GM19238 (cell line): Measurements from ENCODE around the gene SPRR2G.
"Not testable (repeated sequence)": the region's sequence is repeated elsewhere in the genome, so short reads cannot be mapped to it uniquely, and the experiment has no call there.

Experiments
- DNase-seq: peaks from one replicate; pipeline ENCODE4 v3.0.0; 2011; ENCODE audit warnings: low spot score; ENCODE audit not compliant: insufficient read length

The SPRR2G gene

DNA sequence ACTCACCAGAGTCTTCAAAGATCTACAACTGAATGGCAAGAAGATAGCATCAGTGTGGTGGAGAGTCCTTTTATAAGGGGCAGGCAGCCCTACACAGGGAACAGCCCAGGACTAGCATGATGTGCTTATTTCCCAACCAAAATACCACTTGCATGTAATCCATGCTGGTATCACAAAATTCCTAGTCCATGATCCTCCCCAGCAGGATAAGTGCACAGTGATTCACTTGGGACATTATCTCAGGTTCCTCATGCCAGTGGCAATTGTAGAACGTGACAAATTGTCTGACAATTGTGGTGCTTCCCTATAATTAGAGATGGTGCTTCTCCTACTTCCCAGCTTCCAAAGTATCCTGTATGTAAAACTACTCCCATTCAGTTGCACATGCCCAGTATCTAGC lies at the start of gene SPRR2G:
SPRR2G (minus strand) TSS at position 45 of the 400 bp plus-strand sequence. CDS start 780 bp downstream, outside the sequence.
- DNase-seq, result no peak

DNA sequence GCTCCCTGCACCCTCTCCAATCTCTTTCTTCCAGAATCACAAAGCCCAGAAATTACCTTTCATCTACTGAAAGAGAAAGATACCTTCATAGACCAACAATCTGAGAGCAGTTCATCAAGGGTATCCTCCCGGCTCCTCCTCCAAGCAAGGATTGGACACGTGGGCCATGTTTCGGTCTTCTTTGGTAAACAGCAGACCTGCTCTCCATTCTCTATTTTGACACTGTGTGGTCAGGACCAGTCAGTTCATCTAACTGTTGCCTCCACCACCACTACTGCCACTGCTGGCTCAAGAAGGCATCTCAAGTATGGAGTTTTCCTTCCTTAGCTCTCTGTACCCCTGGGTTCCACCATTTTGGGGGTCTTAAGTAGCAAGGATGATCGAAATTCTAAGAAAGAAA lies 44.5 kb upstream of the SPRR2G start:
- no peak for DNase-seq

DNA sequence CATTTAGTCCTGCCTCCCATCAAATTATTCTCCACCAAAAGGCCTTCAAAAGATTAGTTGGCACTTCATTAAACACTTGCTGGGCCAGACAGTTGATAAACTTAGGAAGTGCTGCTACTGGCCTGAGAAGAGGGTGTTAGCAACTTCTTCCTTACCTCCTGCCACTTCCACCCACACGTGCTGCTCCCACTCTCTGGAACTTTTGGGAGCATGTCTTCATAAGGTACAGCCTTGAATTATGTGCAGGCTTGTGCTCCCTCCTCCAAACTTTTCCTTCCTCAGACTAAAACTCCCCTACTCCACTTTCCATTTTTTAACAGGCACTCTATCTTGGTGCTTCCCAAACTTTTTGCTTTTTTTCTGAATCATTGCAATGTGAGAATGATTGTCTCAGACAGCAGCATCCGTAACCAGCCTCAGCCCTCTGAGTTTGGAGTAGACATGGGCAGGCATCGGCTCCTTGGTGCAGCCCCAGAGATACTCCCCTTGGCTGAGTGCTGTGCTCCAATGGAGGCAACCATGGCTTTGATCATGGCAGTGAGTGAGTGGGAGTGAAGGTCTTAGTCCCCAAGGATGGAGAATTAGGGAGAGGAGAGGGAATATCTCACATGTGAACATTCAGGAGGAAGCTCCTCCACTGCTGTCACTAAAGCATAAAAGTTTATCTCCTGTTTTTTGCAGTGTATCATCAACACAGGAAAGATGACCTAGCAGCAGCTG lies 43.8 kb upstream of the SPRR2G start:
- DNase-seq, result no peak

DNA sequence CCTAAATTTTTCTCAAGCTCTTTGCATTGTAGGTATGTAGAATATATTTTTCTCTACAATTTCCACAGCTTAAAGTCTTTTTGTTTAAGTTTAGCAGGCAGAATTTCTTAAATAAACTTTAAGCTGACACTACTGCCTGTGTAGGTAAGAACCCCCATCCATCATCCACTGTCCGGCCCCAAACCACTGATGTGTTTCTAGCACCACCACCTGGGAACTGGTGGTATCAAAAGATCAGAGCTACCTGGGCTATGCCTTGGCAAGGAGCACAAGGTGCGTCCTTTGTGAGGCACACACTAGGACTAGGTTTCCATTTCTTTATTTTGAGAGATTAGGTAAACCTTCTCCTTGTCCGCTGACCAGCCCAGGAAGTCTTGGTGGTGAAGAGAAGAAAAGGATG lies 42.0 kb upstream of the SPRR2G start:
- no peak for DNase-seq

DNA sequence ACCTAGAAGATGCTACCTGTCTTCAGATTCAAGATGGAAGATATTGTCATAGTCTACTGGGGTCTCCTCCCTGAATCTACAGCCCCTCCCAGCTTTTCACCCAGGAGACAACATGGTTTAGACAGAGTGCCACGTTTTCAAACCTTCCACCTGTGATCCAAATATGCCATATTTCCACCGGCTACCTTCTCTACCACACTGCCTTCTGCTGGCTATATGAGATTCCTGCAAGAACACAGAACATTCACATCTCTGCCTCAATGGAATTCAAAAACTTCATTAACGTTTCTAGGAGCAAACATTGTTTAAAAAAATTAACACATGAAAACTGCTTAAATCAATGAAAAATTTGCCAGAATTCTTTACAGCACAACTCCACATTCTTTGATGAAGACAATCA lies 39.7 kb upstream of the SPRR2G start:
- DNase-seq, result no peak

DNA sequence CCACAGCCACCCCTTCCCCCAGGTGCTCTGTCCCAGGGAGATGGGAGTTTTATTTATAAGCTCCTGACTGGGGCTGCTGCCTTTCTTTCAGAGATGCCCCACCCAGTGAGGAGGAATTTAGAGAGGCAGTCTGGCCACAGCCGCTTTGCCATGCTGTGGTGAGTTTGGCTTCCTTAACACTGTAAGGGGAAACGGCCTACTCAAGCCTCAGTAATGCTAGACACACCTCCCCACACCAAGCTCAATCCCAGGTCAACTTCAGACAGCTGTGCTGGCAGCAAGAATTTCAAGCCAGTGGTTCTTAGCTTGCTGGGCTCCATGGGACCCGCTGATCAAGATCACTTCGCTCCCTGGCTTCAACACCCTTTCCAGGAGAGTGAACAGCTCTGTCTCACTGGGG lies 37.6 kb upstream of the SPRR2G start:
- not testable (repeated sequence) for DNase-seq

DNA sequence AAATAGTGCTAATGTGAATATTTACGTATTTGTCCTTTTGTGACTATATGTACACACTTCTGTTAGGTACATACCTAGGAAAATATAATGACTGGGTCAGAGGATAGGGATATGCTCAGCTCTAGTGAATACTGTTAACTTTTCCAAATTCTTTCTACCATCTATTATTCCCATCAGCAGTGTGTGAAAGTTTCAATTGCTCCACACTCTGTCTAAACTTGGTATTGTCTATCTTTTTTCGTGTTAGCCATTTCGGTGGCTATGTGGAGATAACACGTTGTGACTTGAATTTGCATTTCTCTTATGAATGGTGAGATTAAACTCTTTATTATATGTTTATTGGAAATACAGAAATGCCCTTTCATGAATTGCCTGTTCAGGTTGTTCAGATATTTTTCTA lies 29.9 kb upstream of the SPRR2G start:
- DNase-seq, result no peak

DNA sequence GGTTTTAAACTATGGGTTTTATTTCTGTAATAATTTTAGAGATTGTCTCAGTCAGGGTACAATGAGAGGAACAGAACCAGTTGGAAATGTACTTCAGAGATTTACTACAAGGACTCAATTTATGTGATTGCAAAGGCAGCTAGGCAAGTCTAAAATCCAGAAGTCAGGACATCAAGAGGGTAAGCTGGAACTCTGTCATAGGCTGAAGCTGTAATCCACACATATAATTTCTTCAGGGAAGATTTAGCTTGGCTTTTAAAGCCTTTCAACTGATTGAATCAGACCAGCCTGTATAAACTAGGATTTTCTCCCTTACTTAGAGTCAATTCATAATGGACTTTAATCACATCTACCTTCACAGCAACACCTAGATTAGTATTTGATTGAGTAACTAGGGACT lies 28.2 kb upstream of the SPRR2G start:
- no peak for DNase-seq

DNA sequence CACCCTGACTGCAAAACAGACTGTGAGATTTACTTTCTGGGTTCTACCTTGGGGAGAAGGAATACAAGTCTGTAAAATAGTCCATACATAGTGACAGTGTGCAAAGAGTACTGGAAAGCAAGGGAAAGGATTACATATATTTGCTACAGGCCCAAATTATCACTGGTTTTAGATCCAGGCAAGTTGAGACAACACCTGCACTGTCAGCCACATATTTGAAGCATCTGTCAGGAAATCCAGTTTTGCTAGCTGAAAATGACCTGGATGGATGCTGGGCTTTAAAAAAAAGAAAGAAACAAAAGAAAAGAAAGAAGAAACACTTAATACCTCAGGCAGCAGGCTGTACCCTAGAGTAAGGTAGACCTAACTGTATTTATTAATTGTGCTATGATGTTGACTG lies 23.9 kb upstream of the SPRR2G start:
- DNase-seq, result no peak

DNA sequence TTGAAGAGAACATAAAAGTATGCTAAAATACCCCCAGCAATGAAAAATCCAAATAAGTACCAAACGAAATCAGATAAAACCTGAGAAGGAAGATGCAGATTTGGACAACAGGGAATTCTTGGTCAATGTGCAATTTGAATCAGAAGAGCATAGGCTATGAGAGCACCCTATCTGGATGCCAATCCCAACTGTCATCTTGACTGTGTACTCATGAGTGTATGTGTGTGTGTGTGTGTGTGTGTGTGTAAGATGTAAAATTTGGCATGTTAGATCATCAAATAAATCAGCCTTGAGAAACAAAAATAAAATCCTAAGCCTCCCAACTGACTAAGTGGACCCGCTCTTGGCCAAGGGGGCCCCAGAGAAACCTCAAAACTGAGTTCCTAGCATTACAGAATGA lies 18.0 kb upstream of the SPRR2G start:
- no peak for DNase-seq

DNA sequence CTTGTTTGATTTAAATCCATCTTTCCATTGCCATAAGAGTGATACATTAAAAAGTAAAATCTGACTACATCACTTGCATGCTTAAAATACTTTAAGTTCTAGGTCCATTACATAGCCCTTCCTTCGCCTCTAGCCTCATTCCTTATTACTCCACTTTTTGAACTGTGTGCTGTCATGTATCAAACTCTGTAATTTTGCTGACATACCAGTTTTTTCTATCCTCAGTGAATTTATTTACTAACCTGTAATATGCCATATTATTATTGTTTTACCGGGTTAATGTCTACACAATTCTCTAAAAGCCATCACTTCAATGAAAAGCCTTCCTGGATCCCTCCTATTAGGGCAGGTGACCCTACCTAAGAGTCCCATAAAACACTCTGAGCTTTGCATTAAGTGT lies 4.9 kb upstream of the SPRR2G start:
- no peak for DNase-seq

DNA sequence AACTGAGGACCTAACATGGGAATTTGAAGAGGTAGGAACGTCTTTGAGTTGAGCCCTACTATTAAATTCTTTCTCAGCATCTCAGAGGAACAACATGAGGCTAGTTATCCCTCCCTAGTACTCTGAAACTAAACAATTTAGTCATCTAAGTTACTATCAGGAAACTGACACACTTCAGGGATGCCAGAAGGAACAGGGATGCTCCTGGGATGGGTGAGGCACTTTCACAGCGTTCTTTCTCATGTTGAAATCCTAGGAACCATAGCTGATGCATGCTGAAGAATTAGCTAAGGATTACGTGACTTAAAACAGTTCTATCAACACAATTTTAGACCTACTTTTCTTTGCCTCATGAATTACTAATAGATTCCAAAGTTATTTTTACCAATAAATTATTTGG lies 1.8 kb upstream of the SPRR2G start:
- DNase-seq, result no peak

DNA sequence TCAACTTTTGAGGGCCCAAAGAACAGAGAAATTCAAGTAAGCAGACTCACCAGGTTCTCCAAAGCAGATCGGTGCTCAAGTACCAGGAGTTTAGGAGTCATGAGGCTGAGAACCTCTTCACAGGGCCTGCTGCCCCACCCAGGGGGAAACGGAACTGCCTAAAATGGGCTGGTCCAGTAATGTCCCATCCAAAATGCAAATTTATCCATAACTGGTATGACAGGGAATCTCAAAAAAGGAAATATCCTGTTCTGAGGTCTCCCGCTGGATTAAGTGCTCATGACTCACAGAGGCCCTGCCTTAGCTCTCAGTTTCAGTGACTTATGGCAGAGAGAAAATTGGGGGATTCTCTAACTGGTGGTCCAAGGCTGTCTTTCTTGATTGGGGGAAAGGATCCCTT lies 9.3 kb downstream of the SPRR2G start:
- DNase-seq, result no peak

DNA sequence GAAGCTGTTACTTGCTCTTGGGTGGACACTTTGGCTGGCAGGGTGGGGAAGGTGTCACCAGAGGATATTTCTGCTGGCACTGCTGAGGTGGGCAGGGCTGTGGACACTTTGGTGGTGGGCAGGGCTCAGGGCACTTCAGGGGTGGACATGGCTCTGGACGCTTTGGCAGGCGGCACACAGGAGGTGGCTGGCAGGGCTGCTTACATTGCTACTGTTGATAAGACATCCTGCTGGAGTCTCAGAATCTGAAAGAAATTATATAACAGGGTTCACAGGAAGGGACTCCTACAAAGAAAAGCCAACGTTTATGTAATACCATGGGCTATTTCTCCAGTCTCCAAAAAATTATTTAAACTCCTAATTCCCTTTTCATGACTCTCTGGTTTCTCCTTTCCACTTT lies 10.2 kb downstream of the SPRR2G start:
- DNase-seq, result no peak

DNA sequence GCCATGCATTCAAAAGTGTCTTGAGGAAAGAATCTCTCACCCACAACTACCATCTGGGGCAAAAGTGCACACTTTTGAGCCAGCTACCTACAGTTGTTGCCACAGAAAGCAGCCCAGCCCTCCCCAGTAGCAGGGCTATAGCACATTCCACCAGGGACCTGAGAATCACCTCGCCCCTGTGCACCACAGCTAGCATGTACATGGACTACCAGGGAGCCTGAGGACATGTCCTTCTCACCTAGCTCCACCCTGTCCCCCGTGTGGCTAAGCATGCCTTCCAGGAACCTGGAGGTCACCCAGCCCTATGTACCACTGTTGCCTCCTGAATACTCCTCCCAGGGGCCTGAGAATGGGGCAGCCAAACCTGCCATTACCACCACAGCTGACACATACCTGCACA lies 16.9 kb downstream of the SPRR2G start:
- no peak for DNase-seq

DNA sequence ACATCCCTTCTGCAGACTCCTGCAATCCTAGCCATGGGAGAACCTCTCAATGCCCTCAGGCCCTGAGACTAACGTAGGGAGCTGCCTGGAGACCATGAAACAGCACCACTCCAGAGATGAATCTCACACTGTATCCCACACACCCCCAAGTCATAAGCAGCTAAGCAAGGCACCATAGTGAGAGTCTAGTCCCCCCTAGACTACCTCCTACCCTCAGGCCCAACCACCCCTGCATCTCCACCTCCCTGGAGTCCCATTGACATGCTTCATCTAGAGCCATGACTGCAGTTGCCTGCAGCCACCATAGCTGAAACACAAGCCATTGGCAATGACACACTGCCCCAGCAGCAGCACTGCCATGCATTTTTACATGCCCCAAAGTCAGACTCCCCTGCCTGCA lies 17.4 kb downstream of the SPRR2G start:
- no peak for DNase-seq

DNA sequence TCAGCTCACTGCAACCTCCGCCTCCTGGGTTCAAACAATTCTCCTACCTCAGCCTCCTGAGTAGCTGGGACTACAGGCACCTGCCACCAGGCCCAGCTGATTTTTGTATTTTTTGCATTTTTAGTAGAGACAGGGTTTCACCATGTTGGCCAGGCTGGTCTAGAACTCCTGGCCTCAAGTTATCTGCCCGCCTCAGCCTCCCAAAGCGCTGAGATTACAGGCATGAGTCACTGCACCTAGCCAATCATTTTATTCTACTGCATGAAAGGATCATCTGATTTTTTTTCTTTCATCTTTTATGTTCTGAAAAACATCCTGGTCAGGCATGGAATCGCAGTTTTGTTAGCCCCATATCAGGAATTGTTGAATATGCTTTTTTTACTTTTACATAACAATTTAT lies 22.0 kb downstream of the SPRR2G start:
- DNase-seq, result not testable (repeated sequence)

DNA sequence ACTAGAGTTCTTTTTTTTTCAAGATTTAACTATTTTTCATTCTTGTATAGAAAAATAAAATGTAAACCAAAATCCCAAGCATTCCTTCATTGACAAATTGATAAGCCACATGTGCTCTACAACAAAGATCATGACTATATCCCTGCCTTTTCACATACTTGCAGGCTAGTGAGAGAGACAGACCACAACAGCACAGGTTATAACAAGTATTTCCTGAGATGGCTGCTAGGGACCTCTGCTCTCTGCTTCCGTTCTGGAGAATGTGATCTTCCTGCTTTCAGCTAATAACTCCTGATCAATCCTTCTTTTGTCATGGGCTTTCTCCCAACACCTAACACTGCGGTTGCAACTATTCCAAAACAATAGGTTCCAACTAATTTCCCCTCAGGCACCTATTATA lies 23.4 kb downstream of the SPRR2G start:
- DNase-seq, result no peak

DNA sequence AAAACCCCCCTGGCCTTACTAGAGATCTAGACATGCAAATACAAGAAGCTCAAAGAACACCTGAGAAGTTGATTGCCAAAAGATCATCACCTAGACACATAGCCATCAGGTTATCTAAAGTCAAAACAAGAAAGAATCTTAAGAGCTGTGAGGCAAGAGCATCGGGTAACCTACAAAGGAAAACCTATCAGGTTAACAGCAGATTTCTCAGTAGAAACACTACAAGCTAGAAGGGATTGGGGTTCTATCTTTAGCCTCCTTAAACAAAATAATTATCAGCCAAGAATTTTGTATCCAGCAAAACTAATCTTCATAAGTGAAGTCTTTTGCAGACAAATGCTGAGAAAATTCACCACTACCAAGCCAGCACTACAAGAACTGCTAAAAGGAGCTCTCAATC lies 25.2 kb downstream of the SPRR2G start:
- DNase-seq, result no peak

DNA sequence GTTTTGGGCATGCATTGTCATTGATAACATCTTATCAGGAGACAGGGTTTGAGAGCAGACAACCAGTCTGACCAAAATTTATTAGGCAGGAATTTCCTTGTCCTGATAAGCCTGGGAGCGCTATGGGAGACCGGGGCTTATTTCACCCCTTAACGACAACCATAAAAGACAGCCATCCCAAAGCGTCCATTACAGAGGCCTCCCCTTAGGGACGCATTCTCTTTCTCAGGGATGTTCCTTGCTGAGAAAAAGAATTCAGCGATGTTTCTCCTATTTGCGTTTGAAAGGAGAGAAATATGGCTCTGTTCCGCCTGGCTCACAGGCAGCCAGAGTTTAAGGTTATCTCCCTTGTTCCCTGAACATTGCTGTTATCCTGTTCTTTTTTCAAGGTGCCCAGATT lies 26.9 kb downstream of the SPRR2G start:
- DNase-seq, result not testable (repeated sequence)

DNA sequence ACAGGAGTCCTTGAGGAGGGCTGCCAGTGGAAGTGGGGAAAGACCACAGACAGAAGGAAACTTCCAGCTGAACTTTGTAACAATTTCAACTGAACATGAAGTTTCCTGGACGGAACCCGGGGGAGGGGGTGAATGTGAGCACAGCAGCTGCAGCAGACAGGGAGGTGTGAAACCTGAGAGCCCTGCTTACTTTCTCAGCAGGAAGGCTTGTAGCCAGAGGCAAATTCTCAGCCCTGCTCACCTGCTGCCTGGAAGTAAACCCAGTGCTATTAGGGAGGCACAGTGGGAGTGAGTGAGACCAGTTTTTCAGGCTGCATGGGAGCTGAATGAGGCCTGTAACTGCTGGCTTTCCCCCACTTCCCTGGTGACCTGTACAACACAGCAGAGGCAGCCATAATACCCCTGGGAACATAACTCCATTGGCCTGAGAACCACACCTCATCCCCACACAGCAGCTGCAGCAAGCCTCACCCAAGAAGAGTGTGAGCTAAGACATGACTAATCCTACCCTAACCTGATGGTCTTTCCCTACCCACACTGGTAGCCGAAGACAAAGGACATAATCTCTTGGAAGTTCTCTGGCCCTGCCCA lies 27.8 kb downstream of the SPRR2G start:
- no peak for DNase-seq

DNA sequence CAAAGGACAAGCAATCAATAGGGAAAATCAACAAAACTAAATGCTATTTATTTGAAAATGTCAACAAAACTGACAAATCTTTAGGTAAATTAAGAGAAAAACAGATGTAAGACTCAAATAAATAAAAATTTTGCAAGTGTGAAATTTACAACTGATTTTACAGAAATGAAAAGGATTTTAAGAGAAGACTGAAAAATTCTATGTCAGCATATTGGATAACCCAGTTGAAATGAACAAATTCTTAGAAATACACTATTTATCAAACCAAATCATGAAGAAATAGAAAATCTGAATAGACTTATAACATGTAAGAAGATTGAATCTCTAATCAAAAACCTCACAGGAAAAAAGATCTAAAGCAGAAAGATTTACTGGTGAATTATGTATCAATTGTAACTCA lies 29.7 kb downstream of the SPRR2G start:
- DNase-seq, result no peak

DNA sequence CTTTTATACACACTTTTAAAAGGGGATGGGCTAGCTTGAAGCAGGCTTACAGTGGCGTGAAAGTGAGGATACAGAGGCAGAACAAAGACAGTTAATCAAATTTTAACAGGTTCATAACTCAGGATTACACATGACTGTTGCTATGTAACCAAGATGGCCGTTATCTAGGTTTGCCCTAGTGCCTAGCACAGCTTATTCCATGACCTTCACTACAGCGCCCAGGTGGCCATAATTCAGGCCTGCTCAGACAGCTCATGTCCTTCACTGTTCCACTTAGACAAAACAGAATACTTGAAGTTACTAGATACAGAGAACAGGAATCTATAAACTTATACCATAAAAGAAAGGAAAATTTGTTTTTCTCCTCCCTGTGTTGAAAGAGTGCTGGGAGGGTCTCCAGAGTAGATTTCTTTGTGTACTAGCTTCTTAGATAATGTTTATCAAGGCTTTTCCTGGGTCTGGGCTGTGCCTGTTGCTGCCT lies 31.2 kb downstream of the SPRR2G start:
- DNase-seq, result no peak
